ENCODE results near the gene ST7. TPM values are rescaled to one million over a fixed set of nuclear protein-coding genes. Genes with fewer than 3 reads are reported as not detected.

ST7 gene
- total and polyA plus RNA-seq, 2 donors (not counting 3 experiments of a cell fraction or from before 2014, with no cell fraction given): 18.6 to 24.9 TPM

DNA sequence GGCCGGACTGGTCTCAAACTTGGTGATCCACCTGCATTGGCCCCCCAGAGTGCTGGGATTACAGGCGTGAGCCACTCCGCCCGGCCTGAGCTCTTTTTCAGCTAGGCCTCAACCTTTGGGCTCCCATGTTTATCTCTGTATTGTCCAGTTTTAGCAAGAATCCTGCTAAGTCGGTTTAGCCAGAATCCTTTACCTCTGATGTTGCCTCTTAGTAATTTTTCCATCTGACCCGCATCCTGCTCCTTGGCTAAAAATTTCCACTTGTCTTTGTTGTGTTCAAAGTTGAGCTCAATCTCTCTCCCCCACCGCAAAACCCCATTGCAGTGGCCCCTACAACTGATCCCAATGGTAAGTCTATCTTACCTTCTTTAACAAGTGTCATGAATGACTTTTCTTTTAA, 20.7 kb upstream of the ST7 start:
- Histone ChIP-seq H3K9ac (replicated peaks; ENCODE audit: extremely low read depth, insufficient read depth, low read length) (no peak overlapping the region), H3K27ac (ENCODE audit: insufficient read depth, low read depth, low read length) (no peak overlapping the region), H4K20me1 (replicated peaks; ENCODE audit: control insufficient read depth, extremely low read depth, insufficient read depth, low read length) (no peaks in the 10 kb centered on the region), H3K9me1 (replicated peaks; ENCODE audit: control insufficient read depth, extremely low read depth, insufficient read depth, low read length) (no peaks in the 10 kb centered on the region), H3K9me3 (replicated peaks; ENCODE audit: control insufficient read depth, insufficient read depth, low read length) (no peaks in the 10 kb centered on the region), H3K4me3 (replicated peaks in 1 of 3; ENCODE audit: insufficient read depth in 1 of 3, low read depth in 1 of 3, low read length in 3 of 3) (no peak overlapping the region), H3K4me1 (ENCODE audit: control insufficient read depth, extremely low read depth, insufficient read depth, low read length) (peaks cover 3% of the 10 kb centered on the region), H3K27me3 (ENCODE audit: control insufficient read depth in 2 of 2, insufficient read depth in 2 of 2, low read length in 2 of 2) (peaks cover 3 to 4% of the 10 kb centered on the region in 2 experiments), H2AFZ (ENCODE audit: low read depth, low read length) (no peak overlapping the region), H3K79me2 (ENCODE audit: control insufficient read depth, insufficient read depth, low read length) (no peaks in the 10 kb centered on the region), H3K36me3 (ENCODE audit: control insufficient read depth in 2 of 2, extremely low read depth in 1 of 2, insufficient read depth in 2 of 2, low read length in 2 of 2) (no peaks in the 10 kb centered on the region), H3K4me2 (ENCODE audit: insufficient read depth, low read length) (no peak overlapping the region)
- CTCF ChIA-PET: interaction anchor here (1.0 to 13.4 kb wide), 8 partner anchors 8 to 452 kb away, joined by 3 to 272 read pairs (median 6); partner anchors contain the start of gene ST7
- TF ChIP-seq EZH2 (IDR thresholded peaks at IDR 0.05; ENCODE audit: borderline replicate concordance, low read depth, low read length, severe bottlenecking) (no peak), GATA2 (IDR thresholded peaks at IDR 0.05; ENCODE audit: insufficient read depth, insufficient read length, low read depth, low read length) (no peak), POLR2A (IDR thresholded peaks at IDR 0.05; ENCODE audit: low read depth, low read length) (no peak)
- TF ChIP-seq, protein P1, sequence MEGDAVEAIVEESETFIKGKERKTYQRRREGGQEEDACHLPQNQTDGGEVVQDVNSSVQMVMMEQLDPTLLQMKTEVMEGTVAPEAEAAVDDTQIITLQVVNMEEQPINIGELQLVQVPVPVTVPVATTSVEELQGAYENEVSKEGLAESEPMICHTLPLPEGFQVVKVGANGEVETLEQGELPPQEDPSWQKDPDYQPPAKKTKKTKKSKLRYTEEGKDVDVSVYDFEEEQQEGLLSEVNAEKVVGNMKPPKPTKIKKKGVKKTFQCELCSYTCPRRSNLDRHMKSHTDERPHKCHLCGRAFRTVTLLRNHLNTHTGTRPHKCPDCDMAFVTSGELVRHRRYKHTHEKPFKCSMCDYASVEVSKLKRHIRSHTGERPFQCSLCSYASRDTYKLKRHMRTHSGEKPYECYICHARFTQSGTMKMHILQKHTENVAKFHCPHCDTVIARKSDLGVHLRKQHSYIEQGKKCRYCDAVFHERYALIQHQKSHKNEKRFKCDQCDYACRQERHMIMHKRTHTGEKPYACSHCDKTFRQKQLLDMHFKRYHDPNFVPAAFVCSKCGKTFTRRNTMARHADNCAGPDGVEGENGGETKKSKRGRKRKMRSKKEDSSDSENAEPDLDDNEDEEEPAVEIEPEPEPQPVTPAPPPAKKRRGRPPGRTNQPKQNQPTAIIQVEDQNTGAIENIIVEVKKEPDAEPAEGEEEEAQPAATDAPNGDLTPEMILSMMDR (IDR thresholded peaks at IDR 0.05; ENCODE audit: extremely low read depth in 1 of 2, insufficient read depth in 1 of 2, low read depth in 1 of 2, low read length in 2 of 2): no peak
- no TSS peak for BruUV-seq (replicated peaks)
- dilution Hi-C loops (cut with MboI; ENCODE audit: extremely low pct_ligation_motif_present, low sequenced_read_pairs): no loop called here
- DNase-seq (ENCODE audit: low read depth, low spot score) (no peak), FAIRE-seq (no peak)
- POLR2A ChIA-PET: interaction anchor here (1.2 kb wide), 1 partner anchor 258 kb away, joined by 4 read pairs; no protein-coding TSS in a partner anchor
- intact Hi-C loops (cut with micrococcal nuclease): loop anchor here (10.0 kb wide), 1 partner anchor 782 kb away; no protein-coding TSS in a partner anchor

DNA sequence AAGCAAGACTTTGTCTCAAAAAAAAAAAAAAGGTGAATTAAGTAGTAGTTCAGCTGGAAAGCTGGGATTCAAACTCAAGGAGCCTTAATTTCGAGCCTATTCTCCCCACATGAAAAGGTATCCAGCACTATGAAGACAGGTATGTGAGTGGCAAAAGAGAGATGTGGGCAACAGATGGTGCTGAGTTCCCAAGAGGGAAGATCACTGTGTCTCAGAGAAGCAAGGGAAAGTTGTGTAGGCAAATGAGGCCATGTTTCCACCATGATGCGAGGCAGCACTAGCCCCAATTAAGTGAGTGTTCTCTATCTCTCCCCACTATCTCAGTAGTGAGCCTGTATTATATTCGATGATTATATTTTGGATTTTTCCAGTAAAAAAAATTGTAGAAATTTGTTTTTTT, 19.8 kb upstream of the ST7 start:
- Histone ChIP-seq H3K79me2 (ENCODE audit: control insufficient read depth, insufficient read depth, low read length) (no peaks in the 10 kb centered on the region), H3K4me1 (ENCODE audit: control insufficient read depth, extremely low read depth, insufficient read depth, low read length) (peaks cover 3% of the 10 kb centered on the region), H3K9ac (replicated peaks; ENCODE audit: extremely low read depth, insufficient read depth, low read length) (no peak overlapping the region), H3K9me1 (replicated peaks; ENCODE audit: control insufficient read depth, extremely low read depth, insufficient read depth, low read length) (no peaks in the 10 kb centered on the region), H4K20me1 (replicated peaks; ENCODE audit: control insufficient read depth, extremely low read depth, insufficient read depth, low read length) (no peaks in the 10 kb centered on the region), H3K9me3 (replicated peaks; ENCODE audit: control insufficient read depth, insufficient read depth, low read length) (no peaks in the 10 kb centered on the region), H3K27ac (ENCODE audit: insufficient read depth, low read depth, low read length) (no peak overlapping the region), H3K27me3 (ENCODE audit: control insufficient read depth in 2 of 2, insufficient read depth in 2 of 2, low read length in 2 of 2) (peaks cover 3 to 4% of the 10 kb centered on the region in 2 experiments), H2AFZ (ENCODE audit: low read depth, low read length) (no peak overlapping the region), H3K4me3 (replicated peaks in 1 of 3; ENCODE audit: insufficient read depth in 1 of 3, low read depth in 1 of 3, low read length in 3 of 3) (no peak overlapping the region), H3K4me2 (ENCODE audit: insufficient read depth, low read length) (no peak overlapping the region), H3K36me3 (ENCODE audit: control insufficient read depth in 2 of 2, extremely low read depth in 1 of 2, insufficient read depth in 2 of 2, low read length in 2 of 2) (no peaks in the 10 kb centered on the region)
- intact Hi-C loops (cut with micrococcal nuclease) (loop anchor here (10.0 kb wide), 1 partner anchor 781 kb away; no protein-coding TSS in a partner anchor), dilution Hi-C loops (cut with MboI; ENCODE audit: extremely low pct_ligation_motif_present, low sequenced_read_pairs) (no loop called here)
- no TSS peak for BruUV-seq (replicated peaks)
- POLR2A ChIA-PET: no interaction called here
- no peak for DNase-seq (ENCODE audit: low read depth, low spot score)
- FAIRE-seq: no peak
- CTCF ChIA-PET: interaction anchor here (1.2 to 13.4 kb wide), 5 partner anchors 11 to 189 kb away, joined by 3 to 272 read pairs (median 31); partner anchors contain the start of gene ST7
- TF ChIP-seq, protein P1 (IDR thresholded peaks at IDR 0.05; ENCODE audit: extremely low read depth in 1 of 2, insufficient read depth in 1 of 2, low read depth in 1 of 2, low read length in 2 of 2): no peak
- TF ChIP-seq GATA2 (IDR thresholded peaks at IDR 0.05; ENCODE audit: insufficient read depth, insufficient read length, low read depth, low read length) (no peak), FOS (IDR thresholded peaks at IDR 0.05; ENCODE audit: borderline replicate concordance, insufficient read depth, low read length) (no peak)

Data from endothelial cell of umbilical vein (primary cell).